K562 (cell line): ENCODE results near the gene C22orf39. TPM values are rescaled to one million over a fixed set of nuclear protein-coding genes. Genes with fewer than 3 reads are reported as not detected.

Experiments used
- ADNP ChIP-seq: fragments of 200-800 bp; sonication (Bioruptor generic); IDR thresholded peaks from 2 replicates; pipeline ENCODE4 v1.6.1; 2016; ENCODE audit warnings: missing genetic modification characterization, missing compliant biosample characterization
- ATF1 ChIP-seq, 2 experiments: fragments of 450-650 bp in 1 of 2; IDR thresholded peaks; 2 replicates each; pipeline ENCODE4 v1.6.1; 2016; ENCODE audit warnings: missing compliant biosample characterization in 1 of 2, missing genetic modification characterization in 1 of 2
- ATF6 ChIP-seq: sonication (generic); formaldehyde crosslinking; IDR thresholded peaks from 2 replicates; pipeline ENCODE4 v1.4.0; 2020; ENCODE audit warnings: mild to moderate bottlenecking, missing genetic modification reagents
- E4F1 ChIP-seq: fragments of 250-450 bp; sonication (Bioruptor Pico); IDR thresholded peaks from 2 replicates; pipeline ENCODE4 v1.5.0; 2021; ENCODE audit warnings: mild to moderate bottlenecking, borderline replicate concordance
- ETV1 ChIP-seq: fragments of 450-650 bp; conservative IDR thresholded peaks from 2 replicates; pipeline ENCODE4 v1.6.1; 2016; ENCODE audit warnings: missing genetic modification characterization, control low read depth, low read depth, missing compliant biosample characterization
- HNRNPH1 ChIP-seq: fragments of 200-400 bp; formaldehyde crosslinking; optimal IDR thresholded peaks from 2 replicates; pipeline ENCODE3; 2017; ENCODE audit warnings: low read depth, mild to moderate bottlenecking, low read length, moderate library complexity
- KLF1 ChIP-seq: fragments of 450-650 bp; IDR thresholded peaks from 2 replicates; pipeline ENCODE4 v1.6.1; 2016; ENCODE audit warnings: missing genetic modification characterization, missing compliant biosample characterization
- LEF1 ChIP-seq: fragments of 450-650 bp; IDR thresholded peaks from 2 replicates; pipeline ENCODE4 v1.6.1; 2016; ENCODE audit warnings: mild to moderate bottlenecking
- PRMT5 ChIP-seq: sonication (generic); formaldehyde crosslinking; IDR thresholded peaks from 2 replicates; pipeline ENCODE4 v1.5.0; 2020; ENCODE audit warnings: missing genetic modification reagents
- SMAD4 ChIP-seq: fragments of 250-450 bp; sonication (Bioruptor Pico); conservative IDR thresholded peaks from 2 replicates; pipeline ENCODE4 v1.8.0; 2021; ENCODE audit warnings: inconsistent platforms, mild to moderate bottlenecking, moderate library complexity
- TBL1XR1 ChIP-seq, 2 experiments: IDR thresholded peaks; 2 replicates each; pipeline ENCODE4 v1.6.1; 2012; ENCODE audit warnings: improper control_type of control experiment in 2 of 2, low read length in 2 of 2, mild to moderate bottlenecking in 1 of 2
- U2AF2 ChIP-seq: fragments of 200-400 bp; formaldehyde crosslinking; optimal IDR thresholded peaks from 2 replicates; pipeline ENCODE3; 2017; ENCODE audit warnings: low read depth, mild to moderate bottlenecking, low read length
- ZBED1 ChIP-seq: IDR thresholded peaks from 2 replicates; pipeline ENCODE4 v1.6.1; 2014
- ZFP91 ChIP-seq: sonication (generic); formaldehyde crosslinking; IDR thresholded peaks from 2 replicates; pipeline ENCODE4 v1.8.0; 2022; ENCODE audit warnings: mild to moderate bottlenecking, missing genetic modification reagents
- ZNF41 ChIP-seq: fragments of 250-450 bp; sonication (Bioruptor Pico); conservative IDR thresholded peaks from 2 replicates; pipeline ENCODE4 v1.4.0; 2020; ENCODE audit warnings: mild to moderate bottlenecking
- polyA plus RNA-seq, 8 experiments: library from polyadenylated mRNA; depleted of rRNA in 4 of 8; stranded (reverse) in 5 of 8; unstranded in 3 of 8; fragments of >200 nt; fragmentation: Nextera tagmentation in 2 of 8; fragmentation: Illumina TruSeq in 1 of 8; extraction: Ambion mirVana in 2 of 8; extraction: Trizol in 1 of 8; gene quantifications; 2 replicates each; pipeline versions ENCODE4 v1.2.1 to v1.2.3, GENCODE V29; 2011 to 2014; ENCODE audit warnings: inconsistent platforms in 1 of 8, missing spikeins in 1 of 8
- total RNA-seq, 7 experiments: library from RNA; depleted of rRNA in 6 of 7; stranded (reverse); fragments of >200 nt in 6 of 7; fragmentation: Illumina TruSeq in 2 of 7; extraction: Trizol in 2 of 7; gene quantifications; 2 replicates each; pipeline versions ENCODE4 v1.2.1 to v1.2.3, GENCODE V29; 2011 to 2021; ENCODE audit warnings: low replicate concordance in 1 of 7

The C22orf39 gene
- total and polyA plus RNA-seq, 9 of the 15 experiments (the other 6 are each of a cell fraction or from before 2014, with no cell fraction given), result 20.4 to 139 (median 66.8) TPM

- no peak for TF ChIP-seq E4F1
- TF ChIP-seq HNRNPH1, result no peak
- TF ChIP-seq TBL1XR1 (IDR thresholded peaks at IDR 0.05; ENCODE audit: low read length in 2 of 2), result peak; percentile 71 to 93; a peak in 3 of 4 replicates
- TF ChIP-seq ZNF41 (CRISPR knock-in tag), result peak; percentile 53; the same call in 1 of the 2 replicates
- no peak for TF ChIP-seq U2AF2
- no peak for TF ChIP-seq ATF1 (CRISPR knock-in tag; IDR thresholded peaks at IDR 0.05)
- TF ChIP-seq ATF1 (tag; IDR thresholded peaks at IDR 0.05), result 0 out of 2 replicates have a peak, but pooled peaks have one; percentile 33
- peak; percentile 81; the same call in 1 of the 2 replicates for TF ChIP-seq ZBED1
- peak; percentile 98 for TF ChIP-seq SMAD4
- TF ChIP-seq PRMT5 (CRISPR knock-in tag), result no peak
- TF ChIP-seq KLF1 (tag), result peak; percentile 76; the same call in 1 of the 2 replicates
- no peak for TF ChIP-seq LEF1
- TF ChIP-seq ATF6, result no peak
- TF ChIP-seq ZFP91, result peak; percentile 73; the same call in 1 of the 2 replicates
- peak; percentile 14; the same call in 1 of the 2 replicates for TF ChIP-seq ETV1 (tag)
- TF ChIP-seq ADNP (tag), result no peak
These were observed 39.6 kb downstream of the C22orf39 start (continued) for GRCh38 chr22:19407649-19408606.
